ENCODE results near the gene VAV2.

The VAV2 gene

GRCh38 chr9:133968966-133969617 lies 23.0 kb downstream of the VAV2 start:
- no peak overlapping the region for H4K8ac ChIP-seq (ENCODE audit: low read depth, low read length)
- H2AK5ac ChIP-seq (ENCODE audit: low read depth, low read length): no peak overlapping the region
- H3K18ac ChIP-seq (ENCODE audit: low read length): no peak overlapping the region
- peaks cover 24 to 33% of the 10 kb centered on the region in 2 donors for H3K4me1 ChIP-seq (ENCODE audit: control insufficient read depth in 2 of 2, insufficient read depth in 1 of 2, low read depth in 1 of 2, low read length in 2 of 2)
- no peak overlapping the region for H4K91ac ChIP-seq (ENCODE audit: low read depth, low read length, poor library complexity)
- H2BK12ac ChIP-seq (ENCODE audit: low read length): no peak overlapping the region
- H2BK15ac ChIP-seq (ENCODE audit: low read length): no peak overlapping the region
- H3K9ac ChIP-seq (ENCODE audit: low read depth, low read length, poor library complexity): no peak overlapping the region
- DNase-seq (ENCODE audit: low spot score): no peak
- H3K23ac ChIP-seq (ENCODE audit: low read depth, low read length, poor library complexity): no peak overlapping the region
- no peak overlapping the region for H2BK120ac ChIP-seq (ENCODE audit: low read depth, low read length)
- peaks cover 1 to 19% of the 10 kb centered on the region in 2 donors for H3K9me3 ChIP-seq (replicated peaks in 1 of 2; ENCODE audit: control insufficient read depth in 2 of 2, insufficient read depth in 1 of 2, low read depth in 1 of 2, low read length in 2 of 2)
- H3K27ac ChIP-seq (replicated peaks; ENCODE audit: low read length): no peak overlapping the region
- H3K79me1 ChIP-seq (ENCODE audit: low read depth, low read length): peaks cover 25% of the 10 kb centered on the region
- WGBS, 2 donors (ENCODE audit: extremely low coverage in 2 of 2, insufficient read length in 2 of 2, insufficient replicate concordance in 1 of 2): no CpG with 5 or more reads among the region's 22 CpGs
- H3K14ac ChIP-seq (ENCODE audit: low read length): no peak overlapping the region
- no peaks in the 10 kb centered on the region for H3K27me3 ChIP-seq (ENCODE audit: control insufficient read depth in 3 of 3, insufficient read depth in 3 of 3, low read depth in 1 of 3, low read length in 3 of 3)
- H3K4ac ChIP-seq (ENCODE audit: low read length): no peak overlapping the region
- H3K4me2 ChIP-seq (ENCODE audit: insufficient read depth, low read length, poor library complexity, severe bottlenecking): no peak overlapping the region
- no peak overlapping the region for H2AFZ ChIP-seq (ENCODE audit: low read length)
- no peaks in the 10 kb centered on the region for H3K36me3 ChIP-seq (replicated peaks in 1 of 2; ENCODE audit: control insufficient read depth in 2 of 2, insufficient read depth in 2 of 2, low read length in 2 of 2)
- no peak overlapping the region for H3K4me3 ChIP-seq (ENCODE audit: low read length in 2 of 2)
- H2BK5ac ChIP-seq (ENCODE audit: low read length): no peak overlapping the region

GRCh38 chr9:133968428-133968827 lies 23.7 kb downstream of the VAV2 start:
- no peak overlapping the region for H2BK120ac ChIP-seq (ENCODE audit: low read depth, low read length)
- no peaks in the 10 kb centered on the region for H3K36me3 ChIP-seq (replicated peaks in 1 of 2; ENCODE audit: control insufficient read depth in 2 of 2, insufficient read depth in 2 of 2, low read length in 2 of 2)
- no peak overlapping the region for H2BK15ac ChIP-seq (ENCODE audit: low read length)
- no peak overlapping the region for H3K9ac ChIP-seq (ENCODE audit: low read depth, low read length, poor library complexity)
- DNase-seq (ENCODE audit: low spot score): no peak
- no peak overlapping the region for H3K14ac ChIP-seq (ENCODE audit: low read length)
- no peak overlapping the region for H2AFZ ChIP-seq (ENCODE audit: low read length)
- no peak overlapping the region for H4K91ac ChIP-seq (ENCODE audit: low read depth, low read length, poor library complexity)
- no peaks in the 10 kb centered on the region for H3K27me3 ChIP-seq (ENCODE audit: control insufficient read depth in 3 of 3, insufficient read depth in 3 of 3, low read depth in 1 of 3, low read length in 3 of 3)
- H3K4me2 ChIP-seq (ENCODE audit: insufficient read depth, low read length, poor library complexity, severe bottlenecking): no peak overlapping the region
- H3K79me1 ChIP-seq (ENCODE audit: low read depth, low read length): peaks cover 19% of the 10 kb centered on the region
- peaks cover 1 to 22% of the 10 kb centered on the region in 2 donors for H3K9me3 ChIP-seq (replicated peaks in 1 of 2; ENCODE audit: control insufficient read depth in 2 of 2, insufficient read depth in 1 of 2, low read depth in 1 of 2, low read length in 2 of 2)
- H3K18ac ChIP-seq (ENCODE audit: low read length): no peak overlapping the region
- no CpG with 5 or more reads among the region's 12 CpGs for WGBS, 2 donors (ENCODE audit: extremely low coverage in 2 of 2, insufficient read length in 2 of 2, insufficient replicate concordance in 1 of 2)
- H2BK12ac ChIP-seq (ENCODE audit: low read length): no peak overlapping the region
- H3K4me1 ChIP-seq (ENCODE audit: control insufficient read depth in 2 of 2, insufficient read depth in 1 of 2, low read depth in 1 of 2, low read length in 2 of 2): peaks cover 18 to 31% of the 10 kb centered on the region in 2 donors
- no peak overlapping the region for H3K27ac ChIP-seq (replicated peaks; ENCODE audit: low read length)
- H3K4ac ChIP-seq (ENCODE audit: low read length): no peak overlapping the region
- H4K8ac ChIP-seq (ENCODE audit: low read depth, low read length): no peak overlapping the region
- H2BK5ac ChIP-seq (ENCODE audit: low read length): no peak overlapping the region
- no peak overlapping the region for H3K23ac ChIP-seq (ENCODE audit: low read depth, low read length, poor library complexity)
- no peak overlapping the region for H3K4me3 ChIP-seq (ENCODE audit: low read length in 2 of 2)
- H2AK5ac ChIP-seq (ENCODE audit: low read depth, low read length): no peak overlapping the region

GRCh38 chr9:133967024-133967741 lies 24.9 kb downstream of the VAV2 start:
- H4K8ac ChIP-seq (ENCODE audit: low read depth, low read length): no peak overlapping the region
- peaks cover 15% of the 10 kb centered on the region for H3K79me1 ChIP-seq (ENCODE audit: low read depth, low read length)
- peaks cover 12 to 19% of the 10 kb centered on the region in 2 donors for H3K4me1 ChIP-seq (ENCODE audit: control insufficient read depth in 2 of 2, insufficient read depth in 1 of 2, low read depth in 1 of 2, low read length in 2 of 2)
- H3K4me3 ChIP-seq (ENCODE audit: low read length in 2 of 2): no peak overlapping the region
- H3K36me3 ChIP-seq (replicated peaks in 1 of 2; ENCODE audit: control insufficient read depth in 2 of 2, insufficient read depth in 2 of 2, low read length in 2 of 2): no peaks in the 10 kb centered on the region
- H4K91ac ChIP-seq (ENCODE audit: low read depth, low read length, poor library complexity): no peak overlapping the region
- H3K27ac ChIP-seq (replicated peaks; ENCODE audit: low read length): no peak overlapping the region
- H2BK120ac ChIP-seq (ENCODE audit: low read depth, low read length): no peak overlapping the region
- H2BK5ac ChIP-seq (ENCODE audit: low read length): no peak overlapping the region
- H2AK5ac ChIP-seq (ENCODE audit: low read depth, low read length): no peak overlapping the region
- no peak overlapping the region for H2AFZ ChIP-seq (ENCODE audit: low read length)
- no peaks in the 10 kb centered on the region for H3K27me3 ChIP-seq (ENCODE audit: control insufficient read depth in 3 of 3, insufficient read depth in 3 of 3, low read depth in 1 of 3, low read length in 3 of 3)
- H3K4me2 ChIP-seq (ENCODE audit: insufficient read depth, low read length, poor library complexity, severe bottlenecking): no peak overlapping the region
- no peak overlapping the region for H3K18ac ChIP-seq (ENCODE audit: low read length)
- no peak overlapping the region for H2BK12ac ChIP-seq (ENCODE audit: low read length)
- H2BK15ac ChIP-seq (ENCODE audit: low read length): no peak overlapping the region
- H3K4ac ChIP-seq (ENCODE audit: low read length): no peak overlapping the region
- no peak overlapping the region for H3K9ac ChIP-seq (ENCODE audit: low read depth, low read length, poor library complexity)
- peaks cover 1 to 26% of the 10 kb centered on the region in 2 donors for H3K9me3 ChIP-seq (replicated peaks in 1 of 2; ENCODE audit: control insufficient read depth in 2 of 2, insufficient read depth in 1 of 2, low read depth in 1 of 2, low read length in 2 of 2)
- no peak overlapping the region for H3K14ac ChIP-seq (ENCODE audit: low read length)
- no peak for DNase-seq (ENCODE audit: low spot score)
- no peak overlapping the region for H3K23ac ChIP-seq (ENCODE audit: low read depth, low read length, poor library complexity)
- no CpG with 5 or more reads among the region's 7 CpGs for WGBS, 2 donors (ENCODE audit: extremely low coverage in 2 of 2, insufficient read length in 2 of 2, insufficient replicate concordance in 1 of 2)

DNA sequence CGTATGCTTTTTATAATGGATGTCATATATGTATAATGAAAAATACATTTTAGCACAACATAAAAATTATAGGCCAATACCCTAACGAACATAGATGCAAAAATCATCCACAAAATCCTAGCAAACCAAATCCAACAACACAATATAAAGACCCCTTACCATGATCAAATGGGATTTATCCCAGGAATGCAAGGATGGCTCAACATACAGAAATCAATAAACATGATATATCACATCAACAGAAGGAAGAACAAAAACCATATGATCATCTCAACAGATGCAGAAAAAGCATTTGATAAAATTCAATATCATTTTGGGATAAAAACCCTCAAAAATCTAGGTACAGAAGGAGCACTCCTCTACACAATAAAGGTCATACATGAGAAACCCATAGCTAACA lies 27.7 kb downstream of the VAV2 start:
- Histone ChIP-seq H3K23ac (ENCODE audit: low read depth, low read length, poor library complexity) (no peak overlapping the region), H3K4me2 (ENCODE audit: insufficient read depth, low read length, poor library complexity, severe bottlenecking) (no peak overlapping the region), H2BK12ac (ENCODE audit: low read length) (no peak overlapping the region), H2BK15ac (ENCODE audit: low read length) (no peak overlapping the region), H2BK120ac (ENCODE audit: low read depth, low read length) (no peak overlapping the region), H3K4me3 (ENCODE audit: low read length in 2 of 2) (no peak overlapping the region), H4K8ac (ENCODE audit: low read depth, low read length) (no peak overlapping the region), H3K18ac (ENCODE audit: low read length) (no peak overlapping the region), H3K14ac (ENCODE audit: low read length) (no peak overlapping the region), H3K4me1 (ENCODE audit: control insufficient read depth in 2 of 2, insufficient read depth in 1 of 2, low read depth in 1 of 2, low read length in 2 of 2) (peaks cover 22 to 23% of the 10 kb centered on the region in 2 donors), H3K27ac (replicated peaks; ENCODE audit: low read length) (no peak overlapping the region), H3K9ac (ENCODE audit: low read depth, low read length, poor library complexity) (no peak overlapping the region), H3K27me3 (ENCODE audit: control insufficient read depth in 3 of 3, insufficient read depth in 3 of 3, low read depth in 1 of 3, low read length in 3 of 3) (no peaks in the 10 kb centered on the region), H3K79me1 (ENCODE audit: low read depth, low read length) (peaks cover 16% of the 10 kb centered on the region), H4K91ac (ENCODE audit: low read depth, low read length, poor library complexity) (no peak overlapping the region), H2BK5ac (ENCODE audit: low read length) (no peak overlapping the region), H2AK5ac (ENCODE audit: low read depth, low read length) (no peak overlapping the region), H2AFZ (ENCODE audit: low read length) (no peak overlapping the region), H3K4ac (ENCODE audit: low read length) (no peak overlapping the region), H3K9me3 (replicated peaks in 1 of 2; ENCODE audit: control insufficient read depth in 2 of 2, insufficient read depth in 1 of 2, low read depth in 1 of 2, low read length in 2 of 2) (peaks cover 1 to 26% of the 10 kb centered on the region in 2 donors), H3K36me3 (replicated peaks in 1 of 2; ENCODE audit: control insufficient read depth in 2 of 2, insufficient read depth in 2 of 2, low read length in 2 of 2) (no peaks in the 10 kb centered on the region)
- no peak for DNase-seq (ENCODE audit: low spot score)
- no CpG with 5 or more reads among the region's 2 CpGs for WGBS, 2 donors (ENCODE audit: extremely low coverage in 2 of 2, insufficient read length in 2 of 2, insufficient replicate concordance in 1 of 2)

Data from neuronal stem cell (in vitro differentiated cells).